ENCODE results near the gene RTKN2.
"Not testable (repeated sequence)": the region's sequence is repeated elsewhere in the genome, so short reads cannot be mapped to it uniquely, and the experiment has no call there.

RTKN2 gene

DNA sequence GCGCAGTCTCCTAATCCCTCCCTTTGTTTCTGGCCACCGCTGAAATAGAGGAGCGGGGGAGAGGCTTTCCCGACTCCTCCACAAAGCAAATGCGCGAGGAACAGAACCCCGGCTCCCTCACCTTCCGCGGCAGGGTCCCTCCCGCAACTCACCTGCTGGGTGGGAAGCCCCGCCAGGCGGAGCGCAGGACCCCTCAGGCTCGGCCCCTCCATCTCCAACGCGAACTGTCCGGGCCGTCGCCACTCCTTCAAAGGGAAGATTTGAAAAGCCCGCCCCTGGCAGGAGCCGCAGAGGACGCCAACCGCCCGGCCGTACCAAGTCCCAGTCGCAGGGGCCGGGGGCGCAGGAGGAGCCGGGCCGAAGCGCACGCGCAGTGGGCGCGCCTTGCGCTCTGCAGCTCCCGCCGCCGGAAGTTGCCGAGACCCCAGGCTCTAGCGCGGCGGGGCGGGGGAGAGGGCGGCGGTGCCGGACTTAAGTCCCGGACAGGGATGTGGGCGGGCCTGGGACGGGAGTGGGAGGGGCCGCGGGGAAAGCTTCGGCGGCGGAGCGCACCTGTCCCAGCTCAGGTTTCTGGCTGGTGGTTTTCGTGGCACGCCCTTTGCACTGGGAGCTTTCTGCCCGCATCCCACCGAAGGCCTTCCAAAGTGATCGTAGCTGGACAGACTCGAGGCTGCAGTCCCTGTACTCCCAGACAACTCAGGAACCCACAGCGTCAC lies at the start of gene RTKN2:
RTKN2 (minus strand) TSS at position 446 of the 716 bp plus-strand sequence; CDS start at position 212, 234 bp downstream.
- DNase-seq: peak; percentile 71

GRCh38 chr10:62317257-62317656 lies 48.6 kb upstream of the RTKN2 start:
- DNase-seq: no peak

DNA sequence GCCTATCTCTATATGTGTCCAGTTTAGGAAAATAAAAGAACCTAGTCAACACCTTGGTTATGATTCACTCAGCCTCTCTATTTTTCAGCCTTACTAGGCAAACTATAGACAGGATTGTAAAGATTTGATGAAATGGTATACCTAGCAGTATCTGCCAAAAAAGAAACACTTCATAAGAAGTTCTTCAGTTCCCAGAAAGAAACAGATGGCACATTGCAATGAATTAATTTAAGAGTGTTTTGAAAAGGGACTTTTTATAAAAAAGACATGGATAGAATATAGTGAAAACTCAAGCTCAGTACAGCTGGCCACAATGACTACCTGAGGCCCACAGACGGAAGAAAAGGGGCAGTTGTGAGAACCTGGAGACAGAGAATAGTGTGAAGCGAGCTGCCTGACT lies 40.6 kb upstream of the RTKN2 start:
- no peak for DNase-seq

GRCh38 chr10:62308101-62308500 lies 39.5 kb upstream of the RTKN2 start:
- DNase-seq: no peak

DNA sequence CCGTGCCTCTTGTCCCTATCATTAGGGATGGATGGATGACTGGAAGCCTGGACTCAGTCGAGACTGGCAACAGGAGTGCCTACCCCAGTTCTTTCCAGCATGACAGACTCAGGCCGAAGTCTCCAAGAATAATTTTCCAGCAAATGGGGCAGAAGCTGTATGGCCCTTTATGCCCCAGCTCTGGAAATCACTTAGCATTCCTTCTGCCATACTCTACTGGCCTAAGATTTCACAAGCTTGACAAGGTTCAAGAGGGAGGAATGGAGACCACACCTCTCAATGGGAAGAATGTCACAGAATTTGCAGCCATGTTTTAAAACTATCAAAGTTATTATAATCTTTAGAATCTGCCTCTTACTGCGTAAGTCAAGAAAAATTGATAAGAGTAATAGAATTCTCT lies 39.0 kb upstream of the RTKN2 start:
- DNase-seq: no peak

DNA sequence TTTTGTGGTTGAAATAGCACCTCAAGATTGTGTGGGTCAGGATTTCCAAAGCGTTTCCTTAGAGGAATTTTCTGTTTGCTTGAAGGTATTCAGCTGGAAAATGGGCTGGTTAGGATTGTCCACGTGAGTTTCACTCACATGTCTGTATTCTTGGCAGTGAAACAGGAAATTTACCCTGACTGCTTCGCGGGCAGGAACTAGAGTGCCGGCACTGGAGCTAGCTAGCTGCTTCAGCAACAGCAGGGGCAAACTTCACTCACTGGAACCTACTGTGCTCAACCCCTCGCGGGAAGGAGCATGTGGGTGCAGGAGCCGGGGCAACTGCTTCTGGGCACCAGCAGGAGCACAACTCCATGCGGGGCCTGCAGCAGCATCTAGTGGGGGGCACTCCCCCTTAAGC lies 38.0 kb upstream of the RTKN2 start:
- DNase-seq: no peak

GRCh38 chr10:62305813-62306212 lies 37.2 kb upstream of the RTKN2 start:
- no peak for DNase-seq

GRCh38 chr10:62303922-62304321 lies 35.3 kb upstream of the RTKN2 start:
- no peak for DNase-seq

- DNase-seq: no peak
Measured at GRCh38 chr10:62302760-62303159, 34.1 kb upstream of the RTKN2 start.

DNA sequence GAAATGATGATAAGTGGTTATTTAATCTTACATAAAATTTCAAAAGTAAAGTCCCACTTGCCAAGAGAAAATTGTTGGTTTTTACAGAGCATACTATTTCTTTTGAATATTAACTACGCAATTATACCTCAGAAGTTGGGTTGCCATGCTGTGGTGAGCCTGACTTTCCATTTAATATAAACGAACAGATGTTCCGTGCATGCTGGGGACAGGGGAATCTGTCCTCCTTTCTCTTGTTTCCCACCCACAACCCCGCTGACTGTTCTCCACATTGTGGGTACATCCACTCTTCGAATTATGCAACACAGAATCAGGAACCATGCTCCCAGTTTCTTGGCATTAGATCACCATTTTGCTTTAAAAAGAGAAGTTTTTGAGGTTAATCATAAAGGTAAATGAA lies 29.2 kb upstream of the RTKN2 start:
- no peak for DNase-seq

- DNase-seq: no peak
Measured at GRCh38 chr10:62284221-62284620, 15.6 kb upstream of the RTKN2 start.

GRCh38 chr10:62281348-62281747 lies 12.7 kb upstream of the RTKN2 start:
- DNase-seq: not testable (repeated sequence)

DNA sequence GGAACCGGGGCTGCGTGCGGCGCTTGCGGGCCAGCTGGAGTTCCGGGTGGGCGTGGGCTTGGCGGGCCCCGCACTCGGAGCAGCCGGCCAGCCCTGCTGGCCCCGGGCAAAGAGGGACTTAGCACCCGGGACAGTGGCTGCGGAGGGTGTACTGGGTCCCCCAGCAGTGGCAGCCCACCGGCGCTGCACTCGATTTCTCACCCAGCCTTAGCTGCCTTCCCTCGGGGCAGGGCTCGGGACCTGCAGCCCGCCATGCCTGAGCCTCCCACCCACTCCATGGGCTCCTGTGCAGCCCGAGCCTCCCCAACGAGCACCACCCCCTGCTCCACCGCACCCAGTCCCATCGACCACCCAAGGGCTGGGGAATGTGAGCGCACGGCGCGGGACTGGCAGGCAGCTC lies 11.7 kb upstream of the RTKN2 start:
- DNase-seq: not testable (repeated sequence)

DNA sequence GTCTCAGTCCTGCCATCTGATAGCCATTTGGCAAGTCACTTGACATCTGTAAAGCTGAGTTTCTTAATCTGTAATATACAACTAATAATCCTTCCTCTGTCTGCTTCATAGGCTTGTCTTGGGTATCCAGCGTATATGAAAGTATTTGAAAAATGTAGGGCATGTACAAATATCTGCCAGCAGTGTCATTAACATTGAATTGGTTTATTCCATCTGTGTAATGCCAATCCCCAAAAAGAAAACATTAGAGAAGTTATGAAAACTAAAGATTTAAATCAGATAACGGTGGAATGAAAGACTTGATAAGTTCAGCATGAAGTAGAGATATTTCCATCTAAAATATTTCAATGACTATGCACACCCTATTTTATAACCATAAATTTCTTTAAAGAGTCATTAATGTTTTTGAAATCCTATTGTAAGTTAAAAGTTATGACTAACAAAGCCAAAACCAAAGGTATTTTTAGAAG lies 9.8 kb upstream of the RTKN2 start:
- DNase-seq: no peak

DNA sequence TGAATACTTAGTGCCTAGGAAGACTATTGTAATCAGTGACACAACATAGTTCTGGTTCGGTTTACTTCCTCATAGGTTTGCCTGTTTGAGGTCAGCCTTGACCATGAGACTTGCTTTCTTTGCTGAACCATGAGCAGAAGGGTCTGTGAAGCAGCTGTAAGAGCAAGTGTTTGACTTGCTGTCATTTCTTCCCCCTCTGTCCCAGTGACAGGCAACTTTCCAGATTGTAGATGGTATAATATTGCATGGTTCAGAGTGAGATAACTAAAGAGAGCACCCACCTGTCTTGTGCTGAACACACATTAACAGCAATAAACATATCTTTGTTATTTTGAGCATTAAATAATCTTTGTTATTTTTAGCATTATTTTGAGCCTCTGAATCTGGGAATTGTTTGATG lies 9.3 kb upstream of the RTKN2 start:
- DNase-seq: no peak

- no peak for DNase-seq
Measured at GRCh38 chr10:62270020-62270419, 1.4 kb upstream of the RTKN2 start.

DNA sequence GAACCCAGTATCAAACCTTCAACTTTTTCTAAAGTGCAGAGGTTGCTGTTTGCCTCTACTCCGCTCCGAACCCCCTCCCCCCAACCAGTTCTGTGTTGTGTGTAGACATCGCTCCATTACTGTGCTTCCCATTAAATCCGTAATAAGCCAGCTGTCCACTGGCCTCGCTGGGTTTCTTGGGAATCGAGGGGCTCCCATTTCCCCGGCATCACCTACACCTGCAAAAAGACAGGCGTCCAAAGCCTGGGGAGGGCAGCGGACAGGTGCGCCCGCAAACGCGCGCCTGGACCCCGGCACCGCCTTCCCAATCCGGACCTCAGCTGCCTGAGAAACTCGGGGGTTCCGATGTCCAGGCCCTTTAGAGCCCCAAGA lies 631 bp downstream of the RTKN2 start:
- DNase-seq: no peak

DNA sequence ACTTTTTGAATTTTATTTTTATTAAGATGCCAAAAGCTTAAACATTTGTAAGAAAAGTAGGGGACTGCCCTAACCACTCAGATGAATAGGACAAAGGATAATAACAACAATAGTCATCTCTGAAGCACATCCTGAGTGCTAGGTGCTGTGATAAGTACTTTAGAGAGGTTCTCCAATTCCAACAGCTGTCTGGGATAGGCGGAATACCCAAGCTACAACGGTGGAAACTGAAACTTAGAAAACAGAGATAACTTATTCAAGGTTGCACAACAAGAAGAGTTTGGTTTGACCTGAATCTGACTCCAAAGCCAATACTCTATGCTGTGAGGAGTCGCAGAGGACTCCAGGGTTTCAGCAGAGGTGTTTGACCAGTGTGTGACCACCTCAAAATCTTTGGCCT lies 2.0 kb downstream of the RTKN2 start:
- no peak for DNase-seq

DNA sequence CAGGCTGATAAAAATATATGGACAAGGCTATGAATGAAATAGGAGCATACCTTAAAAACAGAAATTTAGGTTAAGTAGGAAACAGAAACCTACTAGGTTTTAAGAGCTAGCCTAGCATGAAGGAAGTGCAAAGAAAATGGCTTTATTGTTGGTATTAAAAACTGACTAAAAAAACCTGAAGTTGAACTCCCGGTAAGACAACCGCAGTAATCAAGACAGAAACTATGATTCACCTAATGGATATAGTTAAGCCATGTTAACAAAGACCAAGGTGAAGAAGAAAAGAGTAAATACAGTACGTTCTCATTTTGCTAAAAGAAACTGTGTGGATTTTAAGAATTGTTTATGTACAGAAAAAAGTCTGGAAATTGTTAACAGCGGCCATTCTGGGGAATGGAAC lies 2.5 kb downstream of the RTKN2 start:
- no peak for DNase-seq

DNA sequence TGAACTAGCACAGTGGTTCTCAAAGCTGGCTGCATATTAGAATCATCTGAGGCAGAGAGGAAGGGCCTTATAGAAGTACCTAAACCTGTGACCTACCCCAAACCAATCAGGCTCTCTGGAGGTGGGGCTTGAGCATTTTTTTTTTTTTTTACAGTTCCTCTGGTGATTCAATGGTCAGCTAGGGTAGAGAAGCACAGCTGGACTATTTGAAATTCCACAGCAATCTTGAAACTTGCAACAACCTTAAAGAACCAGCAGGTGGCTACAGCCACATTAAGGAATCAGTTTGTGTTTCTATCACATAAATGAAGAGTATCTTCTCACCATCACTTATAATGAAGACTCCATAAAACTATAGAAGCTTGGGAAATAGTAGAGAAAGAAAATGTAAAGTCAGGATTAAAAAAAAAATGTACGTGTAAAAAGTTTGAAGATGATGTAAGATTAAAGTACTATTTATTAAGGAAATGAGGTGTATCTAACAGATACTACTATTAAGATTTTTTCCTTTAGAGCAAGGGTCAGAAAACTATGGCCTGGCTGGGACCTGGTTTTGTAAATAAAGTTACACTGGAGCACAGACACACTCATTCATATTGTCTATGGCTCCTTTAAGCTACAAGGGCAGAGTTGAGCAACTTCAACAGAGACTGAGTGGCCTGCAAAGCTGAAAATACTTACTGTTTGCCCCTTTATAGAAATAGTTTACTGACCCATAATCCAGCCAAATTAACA lies 3.8 kb downstream of the RTKN2 start:
- DNase-seq: no peak

DNA sequence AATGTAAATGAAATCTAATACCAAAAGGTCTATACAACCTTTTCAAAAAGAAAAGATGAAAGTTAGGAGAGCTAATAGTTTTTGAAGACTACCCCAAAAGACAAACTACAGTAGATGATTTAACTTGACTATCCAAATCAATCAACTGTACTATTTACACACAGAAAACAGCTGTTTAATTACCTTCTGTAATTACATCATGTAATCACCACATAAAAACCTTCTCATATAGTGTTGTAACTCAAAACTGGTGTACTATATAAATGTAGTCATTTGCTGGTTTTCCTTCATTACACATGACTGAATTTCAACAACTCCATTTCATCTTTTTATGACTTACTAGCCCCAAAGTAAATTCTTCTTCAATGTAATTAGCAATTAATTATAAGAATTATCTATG lies 4.5 kb downstream of the RTKN2 start:
- no peak for DNase-seq

DNA sequence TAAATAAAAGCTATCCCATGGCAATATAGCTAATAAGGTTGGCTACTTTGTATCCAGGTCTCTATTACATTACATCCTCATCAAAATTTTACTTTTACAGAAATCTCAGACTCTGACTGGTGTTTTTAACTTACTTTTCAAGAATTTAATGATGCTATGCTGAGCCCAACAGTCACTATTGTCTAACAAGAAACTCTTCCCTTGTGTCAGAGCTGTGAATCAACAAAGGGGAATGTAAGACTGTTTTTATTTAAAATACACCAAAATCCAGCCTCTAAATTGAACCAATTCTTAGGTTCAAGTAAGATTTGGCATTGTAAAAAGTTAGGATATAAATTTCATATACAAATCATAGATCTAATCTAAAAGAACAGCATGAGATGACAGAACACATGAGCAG lies 7.0 kb downstream of the RTKN2 start:
- DNase-seq: no peak

GRCh38 chr10:62259998-62260397 lies 8.6 kb downstream of the RTKN2 start:
- DNase-seq: no peak

- DNase-seq: no peak
Measured at GRCh38 chr10:62259456-62259855, 9.2 kb downstream of the RTKN2 start.

GRCh38 chr10:62258926-62259325 lies 9.7 kb downstream of the RTKN2 start:
- DNase-seq: no peak
